Left ventricle myocardium superior (tissue), 1 donor: ENCODE results near the gene CCNY. TPM values are rescaled to one million over a fixed set of nuclear protein-coding genes. Genes with fewer than 3 reads are reported as not detected.
A peak's percentile ranks its signal among the peaks of the same experiment; 100 is the strongest.

ENCODE experiments used
- ATAC-seq: fragments of 200-7000 bp; cut with Tn5 transposase; one replicate; pipeline ENCODE4 v1.9.1; 2020; ENCODE audit warnings: mild to moderate bottlenecking, moderate library complexity
- DNase-seq: peaks from one replicate; pipeline ENCODE4 v3.0.0-alpha.2; 2020
- intact Hi-C: fragments of 100-400 bp; cut with micrococcal nuclease; formaldehyde crosslinking; loops from one replicate; pipeline ENCODE4 v1.11.0; 2022
- total RNA-seq: library from RNA; stranded (reverse); fragmentation: NEBNext Ultra II Directional; extraction: Animal tissue kit (Norgen Biotek cat#: 25700); gene quantifications from one replicate; pipeline ENCODE4 v1.2.1, GENCODE V29; 2021
- donor health status: DM: no; HTN: yes; CAD: no; lungs with severe emphysema.

CCNY gene
- total RNA-seq, 1 donor from 2014 or later, result 94.4 TPM

GRCh38 chr10:35375091-35375765, 38.9 kb downstream of the CCNY start:
- ATAC-seq (no peak), DNase-seq (no peak)
- intact Hi-C loops, result no loop called here

GRCh38 chr10:35377050-35377728, 40.9 kb downstream of the CCNY start:
- DNase-seq (no peak), ATAC-seq (no peak)
- intact Hi-C loops, result no loop called here

GRCh38 chr10:35378541-35379210, 42.4 kb downstream of the CCNY start:
- DNase-seq (no peak), ATAC-seq (peak; percentile 3)
- intact Hi-C loops, result no loop called here

GRCh38 chr10:35379226-35380137, 43.2 kb downstream of the CCNY start:
- ATAC-seq (peak; percentile 79), DNase-seq (peak; percentile 51)
- intact Hi-C loops, result no loop called here

GRCh38 chr10:35382096-35382495, 45.8 kb downstream of the CCNY start:
- peak; percentile 62 for ATAC-seq
- no peak for DNase-seq
- intact Hi-C loops, result no loop called here

GRCh38 chr10:35384265-35384868, 48.1 kb downstream of the CCNY start:
- DNase-seq (no peak), ATAC-seq (no peak)
- intact Hi-C loops, result no loop called here

- DNase-seq (peak; percentile 70), ATAC-seq (peak; percentile 47)
- intact Hi-C loops, result no loop called here
Observed at GRCh38 chr10:35386594-35387174, 50.4 kb downstream of the CCNY start.

GRCh38 chr10:35387768-35388167, 51.5 kb downstream of the CCNY start:
- intact Hi-C loops, result no loop called here
- ATAC-seq (no peak), DNase-seq (no peak)

GRCh38 chr10:35388197-35388596, 51.9 kb downstream of the CCNY start:
- intact Hi-C loops, result no loop called here
- DNase-seq, result no peak
- ATAC-seq, result no peak

- no peak for ATAC-seq
- intact Hi-C loops, result no loop called here
- DNase-seq, result no peak
Observed at GRCh38 chr10:35388682-35389081, 52.4 kb downstream of the CCNY start.

- intact Hi-C loops, result no loop called here
- ATAC-seq, result peak; percentile 33
Observed at GRCh38 chr10:35390161-35390840, 54.0 kb downstream of the CCNY start.

GRCh38 chr10:35390843-35391152, 54.5 kb downstream of the CCNY start:
- no peak for ATAC-seq
- DNase-seq, result no peak
- intact Hi-C loops, result no loop called here

More at GRCh38 chr10:35390161-35390840, 54.0 kb downstream of the CCNY start:
- DNase-seq, result no peak

GRCh38 chr10:35391153-35391953, 55.0 kb downstream of the CCNY start:
- DNase-seq, result no peak
- ATAC-seq, result no peak
- intact Hi-C loops, result no loop called here

GRCh38 chr10:35391954-35392262, 55.6 kb downstream of the CCNY start:
- no peak for ATAC-seq
- DNase-seq, result no peak
- intact Hi-C loops, result loop anchor here (2.0 kb wide), 1 partner anchor 51 kb away; no protein-coding TSS in a partner anchor

GRCh38 chr10:35392482-35393228, 56.3 kb downstream of the CCNY start:
- ATAC-seq (no peak), DNase-seq (no peak)
- intact Hi-C loops, result loop anchor here (2.0 kb wide), 1 partner anchor 50 kb away; no protein-coding TSS in a partner anchor

GRCh38 chr10:35394411-35394851, 58.1 kb downstream of the CCNY start:
- ATAC-seq, result no peak
- intact Hi-C loops, result no loop called here
- DNase-seq, result no peak

- intact Hi-C loops, result no loop called here
- no peak for ATAC-seq
- no peak for DNase-seq
Observed at GRCh38 chr10:35394934-35395333, 58.6 kb downstream of the CCNY start.
